NCI-H2171 treated with DMSO at 0.1 percent for 48 hours (cell line): ENCODE data around the gene KCNB1.
A peak's percentile ranks its signal among the peaks of the same experiment; 100 is the strongest.

ENCODE experiments used
- DNase-seq: peaks from one replicate; lab custom pipeline; 2025; lab: John Stamatoyannopoulos, UW

Gene KCNB1

DNA sequence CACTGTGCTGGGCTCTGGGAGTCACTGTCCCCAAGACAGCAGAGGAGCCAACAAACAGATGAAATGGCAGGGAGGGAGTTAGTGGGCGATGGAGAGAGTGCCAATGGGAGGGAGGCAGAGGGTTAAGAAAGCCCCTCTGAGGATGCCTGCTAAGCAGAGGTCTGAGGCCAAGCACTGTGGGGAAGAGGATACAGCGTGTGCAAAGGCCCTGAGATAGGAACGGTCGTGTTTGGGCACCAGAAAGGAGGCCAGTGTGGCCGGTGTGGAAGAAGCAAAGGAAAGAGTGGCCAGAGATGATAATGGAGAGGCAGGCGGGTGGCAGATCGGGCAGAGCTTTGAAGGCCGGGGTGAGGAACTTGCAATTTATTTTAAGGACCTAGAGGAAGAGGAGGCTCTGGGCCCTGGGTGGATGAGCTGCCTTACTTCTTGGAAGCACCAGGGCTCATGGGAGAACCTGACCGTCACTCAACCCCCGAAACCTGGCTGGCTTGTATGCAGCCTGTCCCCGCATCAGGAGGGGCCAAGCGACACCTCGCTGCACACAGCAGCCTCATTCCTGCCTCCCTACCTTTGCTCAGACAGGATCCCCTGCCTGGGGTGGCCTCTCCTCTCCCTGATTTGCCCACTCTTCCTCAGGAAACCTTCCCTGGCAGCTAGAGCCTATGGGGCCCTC, 73.0 kb downstream of the KCNB1 start:
- no peak for DNase-seq

DNA sequence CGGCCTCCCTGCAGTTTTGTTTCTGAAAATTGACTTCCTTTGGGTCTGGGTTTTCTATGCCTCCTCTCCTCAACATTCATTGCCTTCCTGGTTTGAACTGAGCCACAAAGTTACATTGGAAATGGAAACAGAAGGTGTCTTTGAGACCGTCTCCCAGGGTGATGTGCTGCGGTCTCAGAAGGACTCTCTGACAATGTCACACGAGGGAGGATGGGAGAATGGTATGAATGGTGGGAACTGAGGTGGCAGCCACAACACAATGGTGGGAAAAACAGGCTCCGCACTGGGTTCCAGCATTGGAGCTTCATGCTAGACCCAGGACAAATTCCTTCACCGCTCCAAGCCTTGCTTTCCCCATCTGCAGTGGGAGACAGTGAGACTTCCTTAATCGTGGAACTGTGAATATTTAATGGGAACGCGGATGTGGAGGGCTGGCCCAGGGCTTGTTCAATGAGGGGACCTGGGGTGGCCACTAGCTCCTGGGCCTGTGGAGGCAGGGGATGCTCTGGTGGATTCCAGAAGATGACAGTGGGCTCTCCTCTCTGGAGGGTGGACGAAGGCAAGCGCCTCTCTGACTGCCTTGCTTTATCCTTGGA, 73.9 kb downstream of the KCNB1 start:
- DNase-seq = no peak

DNA sequence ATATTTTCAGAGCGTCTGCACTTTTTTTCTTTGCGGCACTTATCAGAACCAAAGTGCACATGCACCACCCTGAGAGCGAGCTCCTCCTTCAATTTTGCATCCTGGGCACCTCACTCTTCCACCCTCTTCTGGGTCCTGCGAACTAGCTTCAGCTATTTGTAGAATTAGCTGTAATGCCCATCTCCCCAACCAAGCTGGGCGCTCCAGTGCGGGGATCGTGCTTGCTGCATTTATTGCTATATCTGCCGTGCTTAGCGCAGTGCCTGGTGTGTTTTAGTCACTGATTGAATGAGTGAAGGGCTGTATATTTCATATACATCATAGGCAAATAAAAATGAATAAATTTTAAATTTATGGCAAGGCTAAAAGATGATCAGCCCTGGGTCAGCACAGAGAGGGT, 75.8 kb downstream of the KCNB1 start:
- DNase-seq = no peak

DNA sequence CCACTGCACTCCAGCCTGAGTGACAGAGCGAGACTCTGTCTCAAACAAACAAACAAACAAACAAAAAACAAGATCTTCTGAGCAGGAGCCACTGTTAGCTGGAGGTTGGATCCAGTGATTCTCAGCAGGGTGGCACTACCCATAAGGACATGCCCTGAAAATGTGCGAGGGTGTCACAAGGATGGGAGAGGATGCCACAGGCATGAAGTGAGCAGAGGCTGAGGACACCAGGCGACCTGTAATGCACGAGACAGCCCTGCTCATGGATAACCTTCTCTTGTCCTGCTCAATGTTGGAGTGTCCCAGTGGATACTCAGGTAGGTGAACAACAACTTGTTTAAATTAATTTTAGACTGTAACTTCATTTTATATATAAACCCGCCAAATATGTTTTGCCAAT, 76.8 kb downstream of the KCNB1 start:
- no peak for DNase-seq

DNA sequence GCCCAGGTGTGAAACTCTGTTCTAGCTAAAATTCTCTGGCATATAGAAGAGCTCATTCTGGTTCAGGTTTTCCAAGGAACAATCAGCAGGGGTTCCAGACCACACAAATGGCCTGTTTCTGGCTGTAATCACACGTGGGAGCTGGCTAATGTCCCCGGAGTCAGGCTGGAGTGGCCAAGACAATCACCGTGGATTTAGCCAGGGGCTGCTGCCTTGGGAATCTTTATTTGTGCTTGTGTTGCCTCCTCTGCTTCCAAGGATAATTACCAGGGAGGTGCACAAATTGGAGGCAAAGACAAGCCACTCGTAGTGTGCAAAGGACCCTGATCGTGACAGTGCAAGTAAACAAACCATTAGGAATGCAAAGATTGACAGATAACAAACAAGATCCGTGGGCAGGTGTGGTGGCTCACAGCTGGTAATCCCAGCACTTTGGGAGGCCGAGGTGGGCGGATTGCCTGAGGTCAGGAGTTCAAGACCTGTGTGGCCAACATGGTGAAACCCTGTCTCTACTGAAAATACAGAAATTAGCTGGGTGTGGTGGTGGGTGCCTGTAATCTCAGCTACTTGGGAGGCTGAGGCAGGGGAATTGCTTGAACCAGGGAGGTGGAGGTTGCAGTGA, 77.3 kb downstream of the KCNB1 start:
- DNase-seq = no peak

DNA sequence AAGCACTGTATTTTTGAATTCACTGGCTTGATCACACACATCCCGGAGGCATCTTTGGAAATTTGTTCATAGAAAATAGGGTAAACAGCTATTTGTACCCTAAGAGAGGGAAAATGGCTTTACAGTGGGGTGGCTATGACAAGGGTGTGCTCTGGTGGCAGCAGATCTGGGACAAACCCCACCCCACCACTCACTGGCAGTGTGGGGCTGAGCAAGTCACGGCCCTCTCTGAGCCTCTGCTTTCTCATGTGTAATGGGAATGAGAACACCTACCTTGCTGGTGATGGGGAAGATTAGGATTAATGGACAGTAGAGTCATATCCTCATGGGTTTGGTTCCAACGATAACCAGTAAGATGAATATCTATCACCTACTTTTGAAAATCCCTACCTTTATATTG, 78.0 kb downstream of the KCNB1 start:
- no peak for DNase-seq

DNA sequence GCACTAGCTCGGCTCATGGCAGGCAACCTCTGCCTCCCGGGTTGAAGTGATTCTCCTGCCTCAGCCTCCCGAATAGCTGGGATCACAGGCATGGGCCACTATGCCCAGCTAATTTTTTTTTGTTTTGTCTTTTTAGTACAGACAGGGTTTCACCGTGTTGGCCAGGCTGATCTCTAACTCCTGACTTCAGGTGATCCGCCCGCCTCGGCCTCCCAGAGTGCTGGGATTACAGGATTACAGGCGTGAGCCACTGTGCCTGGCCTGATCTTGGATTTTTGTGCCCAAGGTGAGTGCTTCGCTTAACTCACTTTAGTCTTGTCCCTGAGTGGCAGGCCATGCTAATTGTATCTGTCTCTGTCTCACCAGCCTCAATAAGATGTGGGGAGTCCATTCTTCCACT, 78.6 kb downstream of the KCNB1 start:
- no peak for DNase-seq

DNA sequence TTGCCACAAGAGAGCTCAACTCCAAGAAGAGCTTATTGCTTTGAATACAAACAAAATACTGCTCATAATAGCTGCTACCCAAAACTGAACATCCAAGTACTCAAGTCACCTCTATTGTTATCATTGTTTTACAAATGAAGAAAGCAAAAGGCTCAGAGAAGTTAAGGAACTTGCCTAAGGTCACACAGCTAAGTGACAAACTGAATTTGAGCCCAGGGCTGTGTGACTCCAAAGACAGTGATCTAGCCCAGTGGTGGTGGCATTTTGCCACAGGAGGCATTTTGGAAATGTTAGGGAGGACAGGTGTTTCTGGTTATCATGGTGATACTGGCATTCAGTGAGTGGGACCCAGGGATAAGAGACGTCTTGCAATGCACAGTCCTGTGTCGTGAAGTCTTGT, 79.5 kb downstream of the KCNB1 start:
- no peak for DNase-seq

DNA sequence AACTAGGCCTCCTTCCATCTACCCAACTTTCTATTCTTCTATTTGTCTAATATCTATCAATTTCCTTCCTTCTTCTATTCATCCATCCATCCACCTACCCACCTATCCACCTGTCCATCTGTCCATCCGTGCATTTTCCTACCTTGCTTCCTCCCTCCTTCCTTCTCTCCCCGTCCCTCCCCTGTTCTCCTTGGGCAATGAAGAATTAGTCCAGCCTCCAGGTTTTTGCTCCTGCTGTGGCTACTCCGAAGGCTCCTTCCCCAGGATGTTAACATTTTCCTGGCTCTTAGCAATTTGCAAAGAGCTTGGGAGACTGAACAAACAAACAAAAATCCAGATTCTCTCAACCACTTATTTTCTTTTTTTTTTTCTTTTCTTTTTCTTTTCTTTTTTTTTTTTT, 81.6 kb downstream of the KCNB1 start:
- DNase-seq = no peak

DNA sequence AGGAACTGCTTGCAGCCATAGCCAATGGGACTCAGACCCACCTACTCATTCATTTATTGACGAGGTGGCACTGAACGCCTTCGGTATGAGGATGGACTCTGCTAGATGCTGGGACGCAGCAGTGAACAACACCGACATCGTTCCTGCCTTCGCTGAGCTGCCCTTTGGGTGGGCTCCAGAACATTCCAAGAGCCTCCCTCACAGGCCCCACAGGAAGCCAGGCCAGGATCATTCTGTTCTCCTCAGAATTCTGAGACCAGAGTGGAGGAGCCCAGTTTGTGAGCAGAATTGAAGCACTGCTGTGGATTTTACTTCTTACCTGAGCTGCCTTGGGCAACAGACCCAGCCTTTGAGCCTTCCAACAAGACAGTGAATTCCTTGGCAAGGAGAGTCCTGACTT, 82.1 kb downstream of the KCNB1 start:
- DNase-seq = no peak

DNA sequence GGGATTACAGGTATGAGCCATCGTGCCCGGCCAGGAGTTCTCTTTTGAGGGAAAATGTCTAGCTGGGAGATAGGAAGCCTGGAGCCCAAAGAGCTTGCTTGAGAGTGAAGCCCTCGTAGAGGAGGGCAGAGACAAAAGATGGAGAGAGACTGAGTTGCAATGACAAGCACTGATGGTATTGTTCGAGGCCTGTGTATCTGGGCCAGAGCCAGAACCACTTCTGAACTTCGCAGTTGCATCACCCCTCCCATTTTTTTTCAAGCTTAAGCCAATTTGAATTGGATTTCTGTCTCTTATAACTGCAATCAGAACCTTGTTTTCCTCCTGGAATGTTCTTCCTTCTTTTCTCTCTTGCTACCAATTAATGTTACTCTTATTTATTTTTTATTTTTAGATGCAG, 83.1 kb downstream of the KCNB1 start:
- DNase-seq = no peak

DNA sequence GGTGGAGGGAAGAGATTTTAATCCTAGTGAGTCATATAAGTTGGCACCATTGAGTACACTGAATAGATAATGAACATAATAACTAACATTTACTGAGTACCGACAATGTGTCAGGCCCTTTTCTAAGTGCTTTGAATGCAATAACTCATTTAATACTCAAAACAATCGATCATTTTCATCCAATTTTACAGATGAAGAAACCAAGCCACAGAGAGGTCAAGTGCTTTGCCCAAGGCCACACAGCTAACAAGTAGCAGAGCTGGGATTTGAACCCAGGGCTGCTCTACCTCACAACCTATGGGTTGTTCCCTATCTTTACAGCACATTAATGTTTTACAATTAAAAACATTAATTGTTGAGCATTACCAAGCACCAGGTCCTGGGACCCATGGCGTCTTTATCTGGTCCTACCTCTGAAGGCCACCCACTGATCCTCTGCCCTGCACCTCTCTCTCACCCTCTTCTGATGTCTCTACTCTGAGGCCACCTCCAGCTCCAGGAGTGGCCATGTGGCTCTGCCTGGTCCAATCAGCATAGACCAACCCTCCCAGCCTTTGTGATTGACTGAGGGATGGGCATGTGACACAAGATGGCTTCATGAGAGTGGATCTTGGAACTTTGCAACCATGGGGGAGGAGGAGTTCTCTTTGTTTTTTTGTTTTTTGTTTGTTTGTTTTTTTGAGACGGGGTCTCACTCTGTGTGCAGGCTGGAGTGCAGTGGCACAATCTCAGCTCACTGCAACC, 83.9 kb downstream of the KCNB1 start:
- no peak for DNase-seq

DNA sequence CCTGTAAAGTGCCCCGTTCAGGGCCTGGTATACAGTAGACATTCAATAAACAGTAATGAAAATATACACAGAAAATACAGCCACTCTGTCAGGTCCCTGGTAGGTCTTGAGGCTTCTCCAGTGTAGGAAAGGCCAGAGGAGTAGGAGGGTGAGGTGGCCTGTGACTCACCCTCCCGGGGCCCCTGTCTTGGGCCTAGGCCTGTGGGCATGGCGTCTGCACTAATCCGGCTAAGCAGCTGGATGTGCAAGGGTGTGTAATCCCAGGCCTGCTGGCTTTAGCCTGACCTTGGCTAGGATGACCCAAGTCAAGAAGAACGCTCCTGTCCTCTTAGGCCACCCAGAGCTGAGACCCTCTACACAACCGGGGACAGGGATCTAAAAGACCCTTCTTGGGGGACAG, 84.9 kb downstream of the KCNB1 start:
- no peak for DNase-seq

DNA sequence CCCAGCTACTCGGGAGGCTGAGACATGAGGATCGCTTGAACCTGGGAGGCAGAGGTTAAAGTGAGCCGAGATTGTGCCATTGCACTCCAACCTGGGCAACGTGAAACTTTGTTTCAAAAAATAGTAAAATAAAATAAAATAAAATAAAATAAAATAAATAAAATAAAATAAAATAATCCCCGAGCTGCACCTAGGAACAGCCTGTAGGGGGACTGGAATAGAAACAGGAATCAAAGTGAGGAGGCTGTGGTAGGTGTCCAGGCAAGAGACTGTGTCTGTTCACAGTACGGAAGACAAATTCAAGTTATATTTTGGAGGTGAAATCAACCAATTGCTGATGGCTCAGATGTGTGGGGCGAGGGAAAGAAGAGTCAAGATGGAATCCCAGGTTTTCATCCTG, 86.2 kb downstream of the KCNB1 start:
- DNase-seq = no peak

DNA sequence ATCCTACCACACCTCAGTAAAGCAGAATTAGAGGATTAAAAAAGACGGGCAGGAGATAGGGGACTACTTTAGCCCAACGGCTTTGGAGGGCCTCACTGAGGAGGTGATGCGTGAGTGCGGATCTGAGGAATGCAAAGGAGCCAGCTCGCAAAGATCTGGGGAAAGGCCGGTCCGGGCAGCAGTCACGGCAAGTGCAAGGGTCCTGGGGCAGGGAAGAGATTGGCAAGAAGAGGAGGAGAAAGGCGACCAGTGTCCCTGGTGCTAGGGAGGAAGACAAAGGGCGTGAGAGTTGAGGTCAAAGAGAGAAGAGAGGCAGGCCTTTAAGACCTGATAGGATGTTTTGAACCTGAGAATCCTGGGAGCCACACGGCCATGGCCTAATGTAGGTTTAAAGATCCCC, 86.8 kb downstream of the KCNB1 start:
- DNase-seq = no peak

DNA sequence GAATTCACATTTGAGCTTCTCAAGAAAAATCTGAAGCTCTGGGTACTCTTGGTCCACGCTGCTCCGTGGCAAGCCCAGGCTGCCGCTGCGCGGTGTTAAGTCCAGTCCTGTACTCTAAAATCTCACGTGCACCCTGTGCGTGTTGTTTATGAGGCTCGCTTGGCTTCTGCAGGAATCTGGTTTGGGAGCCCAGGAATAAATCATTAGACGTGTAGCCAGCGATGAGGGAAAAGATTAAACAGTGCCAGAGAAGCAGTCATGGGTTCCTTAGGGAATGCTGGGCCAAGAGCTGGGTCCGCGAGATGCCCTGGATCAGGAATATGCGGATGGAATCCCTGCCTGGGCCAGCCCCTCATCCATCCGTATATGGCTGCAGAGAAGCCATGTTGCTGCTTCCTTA, 87.3 kb downstream of the KCNB1 start:
- DNase-seq = no peak

DNA sequence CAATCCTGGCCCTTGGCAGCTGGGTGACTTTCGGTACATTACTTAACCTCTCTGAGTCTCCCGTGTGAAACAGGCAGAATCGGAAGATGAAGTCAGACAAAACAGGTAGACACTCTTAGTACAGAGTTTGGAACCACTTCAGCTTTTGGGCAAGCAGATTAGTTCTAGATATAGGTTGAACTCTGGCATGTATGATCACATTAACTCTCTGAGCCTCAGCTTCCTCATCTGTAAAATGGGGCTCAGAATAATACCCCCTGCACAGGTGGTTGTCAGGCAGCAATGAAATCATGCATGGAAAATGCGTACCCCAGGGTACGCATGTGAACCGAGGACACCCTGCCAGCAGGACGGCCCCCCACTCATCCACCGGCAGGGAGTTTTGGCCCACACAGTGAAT, 87.7 kb downstream of the KCNB1 start:
- DNase-seq = no peak

DNA sequence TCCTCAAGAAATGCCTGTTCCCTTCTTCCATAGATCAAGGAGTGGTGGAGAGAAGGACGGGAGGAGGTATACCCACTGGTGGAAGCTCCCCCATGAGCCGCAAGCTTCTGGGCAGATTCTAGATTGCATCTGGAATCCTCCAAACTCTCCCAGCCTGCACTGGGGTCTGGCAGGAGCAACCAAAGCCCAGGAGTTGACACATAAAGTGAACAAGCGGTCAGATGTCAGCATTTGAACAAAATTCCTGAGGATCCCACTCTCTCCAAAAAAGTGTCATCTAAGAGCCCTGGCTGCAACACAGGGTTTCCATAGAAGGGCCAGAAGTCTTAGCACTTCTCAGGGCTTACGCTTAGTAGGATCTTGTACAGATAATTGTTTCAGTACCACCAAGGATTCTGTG, 88.2 kb downstream of the KCNB1 start:
- no peak for DNase-seq

DNA sequence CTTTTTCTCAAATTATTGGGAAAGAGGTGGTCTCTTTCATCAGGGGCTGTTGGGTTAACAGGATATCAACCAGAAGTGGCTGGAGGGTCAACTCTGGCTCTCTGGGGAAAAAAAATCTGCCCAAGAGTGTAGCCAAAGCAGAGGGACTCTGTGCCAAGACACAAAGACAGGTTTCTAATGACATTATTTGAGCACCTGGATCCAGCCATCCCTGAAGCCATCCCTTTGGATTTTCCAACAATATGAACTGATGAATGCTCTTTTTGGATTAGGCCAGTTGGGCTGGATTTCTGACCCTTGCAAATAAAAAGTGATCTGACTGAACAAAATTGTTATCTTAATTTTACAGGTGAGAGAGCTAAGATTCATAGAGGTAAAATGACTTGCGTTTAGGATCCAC, 88.7 kb downstream of the KCNB1 start:
- DNase-seq = no peak

DNA sequence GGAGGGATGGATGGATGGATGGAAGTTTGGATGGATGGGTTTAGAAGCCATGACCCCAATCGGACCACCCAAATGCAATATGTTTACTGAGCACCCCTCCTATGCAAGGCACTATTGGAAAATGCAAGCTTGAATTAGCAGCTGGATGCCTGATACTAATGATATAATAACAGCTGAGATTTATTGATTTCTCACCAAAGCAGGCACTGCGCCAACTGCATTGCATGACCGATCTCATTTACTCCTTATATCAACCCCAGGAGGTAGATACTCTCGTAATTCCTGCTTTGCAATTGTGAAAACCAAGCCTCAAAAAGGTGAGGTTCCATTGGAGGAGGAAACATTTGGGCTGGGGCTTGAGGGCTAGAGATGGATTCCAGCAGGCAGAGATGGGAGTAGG, 89.7 kb downstream of the KCNB1 start:
- DNase-seq = peak; percentile 50

DNA sequence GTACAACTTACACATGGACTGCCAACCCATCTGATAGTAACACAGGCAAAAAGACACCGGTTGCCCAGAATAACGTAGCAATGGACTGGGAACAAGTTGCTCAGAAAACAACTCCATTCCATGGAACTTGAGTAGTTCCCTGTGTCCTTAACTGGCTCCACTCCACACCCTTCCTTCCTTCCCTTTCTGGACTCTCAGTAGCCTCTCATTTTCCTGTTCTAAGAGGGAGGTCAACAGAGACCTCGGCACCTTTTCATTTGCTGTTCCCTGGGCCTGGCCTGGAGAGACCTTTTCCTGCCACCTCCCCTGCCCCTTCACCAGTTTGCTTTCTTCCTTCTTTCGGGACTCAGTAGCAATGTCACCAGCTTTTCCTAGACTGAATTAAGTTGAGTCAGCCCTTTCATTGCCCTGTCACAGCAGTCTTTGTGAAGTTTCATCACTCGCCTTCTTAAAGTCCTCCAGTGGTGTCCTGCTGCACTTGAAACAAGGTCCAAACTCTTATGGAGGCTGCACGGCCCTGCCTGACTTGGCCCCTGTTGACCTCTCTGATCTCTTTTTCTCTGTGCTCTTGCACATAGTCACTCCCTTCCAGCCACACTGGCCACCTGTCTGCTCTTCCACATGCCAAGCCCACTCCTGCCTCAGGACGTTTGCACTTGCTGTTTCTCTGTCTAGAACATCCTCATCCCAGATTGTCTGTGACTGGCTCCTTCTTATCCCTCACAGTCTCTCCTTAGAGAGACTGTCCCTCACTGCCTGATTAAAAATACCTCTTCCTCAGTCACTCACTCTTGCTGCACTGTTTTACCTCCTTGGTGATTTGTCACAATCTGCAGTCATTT, 90.8 kb downstream of the KCNB1 start:
- DNase-seq = no peak

DNA sequence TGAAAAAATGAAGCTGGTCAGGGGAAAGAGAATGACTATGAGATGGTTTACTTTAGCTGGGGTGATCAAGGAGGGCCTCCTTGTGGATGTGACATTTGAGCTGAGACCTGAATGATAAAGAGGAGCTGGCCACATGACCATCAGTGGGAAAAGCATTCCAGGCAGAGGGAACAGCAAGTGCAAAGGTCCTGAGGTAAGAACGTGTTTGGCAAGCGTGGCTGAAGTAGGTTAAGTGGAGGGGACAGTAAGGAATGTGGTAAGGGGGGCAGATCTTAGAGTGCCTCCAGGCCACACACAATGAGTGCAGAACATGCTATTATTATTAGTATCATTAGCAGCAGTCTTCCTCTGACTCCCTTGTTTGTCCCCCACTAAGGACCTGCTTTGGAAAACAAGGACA, 92.6 kb downstream of the KCNB1 start:
- no peak for DNase-seq
